Measurements from ENCODE around the gene TUBGCP2.

The TUBGCP2 gene

DNA sequence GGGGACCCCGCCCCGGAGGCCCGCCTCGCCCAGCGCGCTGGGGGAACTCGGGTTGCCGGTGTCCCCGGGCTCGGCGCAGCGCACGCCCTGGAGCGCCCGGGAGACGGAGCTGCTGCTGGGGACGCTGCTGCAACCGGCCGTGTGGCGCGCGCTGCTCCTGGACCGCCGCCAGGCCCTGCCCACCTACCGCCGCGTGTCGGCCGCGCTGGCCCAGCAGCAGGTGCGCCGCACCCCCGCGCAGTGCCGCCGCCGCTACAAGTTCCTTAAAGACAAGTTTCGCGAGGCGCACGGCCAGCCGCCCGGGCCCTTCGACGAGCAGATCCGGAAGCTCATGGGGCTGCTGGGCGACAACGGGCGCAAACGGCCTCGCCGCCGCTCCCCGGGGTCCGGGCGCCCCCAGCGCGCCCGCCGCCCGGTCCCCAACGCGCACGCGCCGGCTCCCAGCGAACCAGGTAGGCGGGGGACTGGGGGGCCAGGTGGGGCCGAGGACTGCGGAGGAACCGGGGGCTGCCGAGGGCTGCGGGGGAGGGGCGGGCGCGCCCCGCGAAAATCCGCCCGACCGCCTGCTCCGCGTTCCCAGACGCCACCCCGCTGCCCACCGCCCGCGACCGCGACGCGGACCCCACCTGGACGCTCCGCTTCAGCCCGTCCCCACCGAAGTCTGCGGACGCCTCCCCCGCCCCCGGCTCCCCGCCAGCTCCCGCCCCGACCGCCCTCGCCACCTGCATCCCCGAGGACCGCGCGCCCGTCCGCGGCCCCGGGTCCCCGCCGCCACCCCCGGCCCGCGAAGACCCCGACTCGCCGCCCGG, 78.1 kb downstream of the TUBGCP2 start:
- no peak for DNase-seq (ENCODE audit: low spot score)

DNA sequence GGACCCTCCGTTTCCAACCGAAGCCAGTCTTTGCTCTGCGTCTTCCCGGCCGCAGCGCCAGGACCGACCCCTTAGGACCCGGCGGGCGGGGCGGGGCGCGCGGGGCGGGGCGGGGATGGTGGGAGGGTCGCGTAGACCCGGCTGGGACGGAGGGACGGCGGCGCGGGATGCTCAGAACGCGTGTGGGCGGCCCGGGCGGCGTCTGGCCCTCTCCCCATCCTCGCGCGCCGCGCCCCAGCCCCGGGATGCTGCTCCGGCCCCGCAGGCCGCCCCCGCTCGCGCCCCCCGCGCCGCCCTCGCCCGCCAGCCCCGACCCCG, 78.7 kb downstream of the TUBGCP2 start, which contains the start of gene UTF1:
TSS of gene UTF1 (plus strand) at position 174 of the 318 bp plus-strand sequence. CDS start at position 246, 72 bp downstream.
- no peak for DNase-seq (ENCODE audit: low spot score)

DNA sequence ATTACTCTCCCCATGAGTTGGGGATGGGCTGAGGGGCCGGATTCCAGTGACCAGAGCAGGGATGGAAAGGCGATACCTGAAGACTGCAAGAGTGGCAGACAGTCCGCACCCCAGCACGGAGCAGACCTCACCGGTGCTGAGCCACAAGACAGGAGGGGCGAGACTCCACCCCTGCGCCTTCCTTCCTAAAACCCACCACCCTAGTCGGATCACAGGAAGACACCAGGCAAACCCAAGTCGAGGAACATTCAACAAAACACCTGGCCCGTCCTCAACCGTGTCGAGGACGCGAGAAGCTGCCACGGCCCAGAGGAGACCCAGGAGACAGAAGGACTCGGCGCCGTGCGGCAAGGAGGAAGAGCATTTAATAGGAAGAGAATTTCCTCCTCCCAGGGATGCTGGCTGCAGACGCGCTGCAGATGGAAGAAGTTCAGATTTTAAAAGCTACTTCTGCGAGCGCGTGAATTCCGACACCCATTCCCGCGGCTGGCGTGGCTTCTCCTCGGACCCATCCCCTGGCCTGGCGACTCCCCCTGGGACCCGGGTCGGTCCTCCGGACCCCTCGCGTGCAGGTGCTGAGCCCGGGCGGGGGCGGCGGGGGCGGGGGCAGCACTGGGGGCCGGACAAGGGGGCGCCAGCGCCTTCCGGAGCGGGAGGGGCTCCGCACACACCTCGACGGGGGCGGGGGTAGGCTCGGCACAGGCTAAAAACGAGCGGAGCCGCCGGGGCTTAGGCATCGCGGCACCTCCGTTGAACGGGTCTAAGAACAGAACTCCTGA, 79.2 kb downstream of the TUBGCP2 start:
- DNase-seq (ENCODE audit: low spot score): no peak

Small RNA genes lying within 50 kb of the gene (small RNA-seq; reads per million reads assigned to genes)
- 0 reads per million in 2 experiments for gene BANF1P2
